Nephron (organoid): ENCODE results near the gene CRYGN.

Experiments
- H3K27ac Mint-ChIP-seq, 3 experiments: 2 replicates each; pipeline ENCODE4 v1.8.0; 2020; ENCODE audit warnings: mixed read lengths in 3 of 3, mild to moderate bottlenecking in 2 of 3, moderate library complexity in 1 of 3
- H3K27me3 Mint-ChIP-seq: 2 replicates; pipeline ENCODE4 v1.8.0; 2021; ENCODE audit warnings: low read depth, mild to moderate bottlenecking, moderate library complexity, mixed read lengths
- H3K36me3 Mint-ChIP-seq: 2 replicates; pipeline ENCODE4 v1.8.0; 2020; ENCODE audit warnings: low read depth, mixed read lengths
- H3K4me1 Mint-ChIP-seq: 2 replicates; pipeline ENCODE4 v1.8.0; 2020; ENCODE audit warnings: mixed read lengths
- H3K4me3 Mint-ChIP-seq, 3 experiments: 2 replicates each; pipeline ENCODE4 v1.8.0; 2020; ENCODE audit warnings: mild to moderate bottlenecking in 3 of 3, mixed read lengths in 3 of 3, moderate library complexity in 2 of 3
- H3K9me3 Mint-ChIP-seq: 2 replicates; pipeline ENCODE4 v1.8.0; 2020; ENCODE audit warnings: mixed read lengths
- CTCF ChIP-seq, 3 experiments: fragments of 200-600 bp; sonication (generic); IDR thresholded peaks; one replicate each; pipeline ENCODE4 v1.5.0; 2021; ENCODE audit warnings: antibody characterized with exemption in 3 of 3; ENCODE audit not compliant: unreplicated experiment in 3 of 3

The CRYGN gene

GRCh38 chr7:151472644-151473380, 32.9 kb upstream of the CRYGN start:
- no peak for TF ChIP-seq CTCF (IDR thresholded peaks at IDR 0.05; ENCODE audit: unreplicated experiment in 3 of 3)
- Mint-ChIP-seq H3K27me3 (no peaks in the 10 kb centered on the region), H3K4me1 (peaks cover 6% of the 10 kb centered on the region), H3K27ac (peak overlapping the region in 1 of 3 experiments; percentile 53), H3K9me3 (no peaks in the 10 kb centered on the region), H3K36me3 (peaks cover 64% of the 10 kb centered on the region), H3K4me3 (no peak overlapping the region)

DNA sequence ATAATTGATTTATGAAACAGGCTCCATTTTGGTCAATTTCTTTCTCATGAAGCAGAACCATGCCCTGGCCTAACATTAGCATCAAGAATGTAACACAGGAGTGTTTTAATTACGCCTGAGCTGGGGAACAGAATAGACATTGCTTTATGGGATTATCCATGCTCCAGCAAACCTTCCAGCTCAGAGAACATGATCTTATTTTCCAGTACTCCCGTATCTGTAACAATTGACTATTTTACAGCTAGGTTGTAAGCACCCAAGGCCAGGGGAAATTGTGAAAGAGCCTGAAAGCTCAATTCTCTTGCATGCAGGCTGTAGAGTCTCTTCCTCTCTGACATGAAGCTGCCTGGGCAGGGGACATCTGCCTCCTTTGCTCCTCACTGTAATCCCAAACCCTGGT, 30.8 kb upstream of the CRYGN start:
- H3K27me3 Mint-ChIP-seq: no peaks in the 10 kb centered on the region
- peaks cover 81% of the 10 kb centered on the region for H3K36me3 Mint-ChIP-seq
- H3K9me3 Mint-ChIP-seq: no peaks in the 10 kb centered on the region

GRCh38 chr7:151469281-151469680, 29.3 kb upstream of the CRYGN start:
- Mint-ChIP-seq H3K36me3 (peaks cover 92% of the 10 kb centered on the region), H3K27me3 (no peaks in the 10 kb centered on the region), H3K4me3 (no peak overlapping the region), H3K27ac (no peak overlapping the region), H3K9me3 (no peaks in the 10 kb centered on the region), H3K4me1 (peaks cover 6% of the 10 kb centered on the region)
- no peak for TF ChIP-seq CTCF (IDR thresholded peaks at IDR 0.05; ENCODE audit: unreplicated experiment in 3 of 3)

More for the DNA sequence above, 30.8 kb upstream of the CRYGN start:
- no peak overlapping the region for H3K27ac Mint-ChIP-seq
- H3K4me1 Mint-ChIP-seq: peaks cover 6% of the 10 kb centered on the region
- H3K4me3 Mint-ChIP-seq: no peak overlapping the region
- TF ChIP-seq CTCF (IDR thresholded peaks at IDR 0.05; ENCODE audit: unreplicated experiment in 3 of 3): no peak

DNA sequence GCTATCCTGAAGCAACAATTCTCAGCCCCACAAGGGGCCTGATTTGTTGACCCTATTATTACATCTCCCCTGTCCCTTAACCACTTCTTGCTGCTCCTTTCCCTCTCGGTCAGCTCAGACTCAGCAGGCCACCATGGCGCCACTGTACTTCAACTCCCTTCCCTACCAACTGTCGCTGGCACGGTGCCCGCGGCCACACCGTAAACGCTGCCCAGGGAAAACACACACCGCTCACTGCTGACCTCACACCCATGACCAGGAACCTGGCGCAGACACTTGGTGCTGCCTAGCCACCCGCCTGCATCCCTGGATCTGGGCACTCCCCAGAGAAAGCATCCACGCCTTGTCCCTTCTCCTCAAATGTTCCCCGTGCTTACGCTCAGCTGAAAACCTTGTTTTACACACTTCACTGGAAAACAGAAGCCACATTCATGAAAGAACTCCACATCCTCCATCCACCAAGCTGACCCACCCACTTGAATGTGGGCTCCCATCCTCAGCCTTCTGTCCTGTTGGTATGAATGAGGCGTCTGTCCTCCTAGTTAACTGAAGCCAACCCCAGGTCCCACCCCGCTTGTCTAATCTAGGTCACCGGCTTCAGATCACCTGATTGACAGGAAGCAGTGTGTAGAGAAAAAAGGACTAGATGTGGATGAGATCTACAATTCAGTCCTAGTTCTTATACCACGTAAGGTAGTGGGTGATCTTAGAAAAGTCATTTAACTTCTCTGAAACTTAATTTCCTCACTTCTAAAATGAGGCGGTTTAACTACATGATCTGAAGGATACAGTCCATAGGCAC, 28.5 kb upstream of the CRYGN start:
- Mint-ChIP-seq H3K36me3 (peaks cover 92% of the 10 kb centered on the region), H3K4me1 (peaks cover 6% of the 10 kb centered on the region), H3K4me3 (no peak overlapping the region), H3K9me3 (peaks cover 6% of the 10 kb centered on the region), H3K27me3 (no peaks in the 10 kb centered on the region), H3K27ac (no peak overlapping the region)
- no peak for TF ChIP-seq CTCF (IDR thresholded peaks at IDR 0.05; ENCODE audit: unreplicated experiment in 3 of 3)

DNA sequence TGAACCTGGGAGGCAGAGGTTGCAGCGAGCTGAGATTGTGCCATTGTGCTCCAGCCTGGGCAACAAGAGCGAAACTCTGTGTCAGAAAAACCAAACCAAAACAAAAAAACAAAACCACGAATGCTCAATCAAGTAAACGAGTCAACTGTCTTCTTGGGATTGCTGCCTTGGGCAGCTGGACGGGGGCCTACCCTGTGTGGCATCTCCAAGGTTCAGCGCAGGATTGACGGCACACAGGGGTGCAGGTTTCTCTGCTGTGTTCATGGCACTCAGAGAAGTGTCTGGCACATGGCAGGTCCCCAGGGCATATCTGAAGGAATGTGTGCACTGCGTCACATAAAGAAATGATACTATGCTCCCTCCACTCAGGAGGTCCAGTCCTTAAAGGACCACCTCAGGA, 25.2 kb upstream of the CRYGN start:
- Mint-ChIP-seq H3K4me3 (no peak overlapping the region), H3K4me1 (peaks cover 11% of the 10 kb centered on the region), H3K27ac (no peak overlapping the region), H3K27me3 (no peaks in the 10 kb centered on the region), H3K36me3 (peaks cover 81% of the 10 kb centered on the region), H3K9me3 (peaks cover 24% of the 10 kb centered on the region)
- TF ChIP-seq CTCF (IDR thresholded peaks at IDR 0.05; ENCODE audit: unreplicated experiment in 3 of 3): no peak
